NCI-H1694 treated with DMSO at 0.1 percent for 48 hours (cell line): ENCODE measurements around the gene UPP2.
A peak's percentile ranks its signal among the peaks of the same experiment; 100 is the strongest.

Source experiments
- DNase-seq: peaks from one replicate; lab custom pipeline; 2025; lab: John Stamatoyannopoulos, UW

Gene UPP2

GRCh38 chr2:158140201-158140600 is 38.5 kb downstream of the UPP2 start:
- no peak for DNase-seq

DNA sequence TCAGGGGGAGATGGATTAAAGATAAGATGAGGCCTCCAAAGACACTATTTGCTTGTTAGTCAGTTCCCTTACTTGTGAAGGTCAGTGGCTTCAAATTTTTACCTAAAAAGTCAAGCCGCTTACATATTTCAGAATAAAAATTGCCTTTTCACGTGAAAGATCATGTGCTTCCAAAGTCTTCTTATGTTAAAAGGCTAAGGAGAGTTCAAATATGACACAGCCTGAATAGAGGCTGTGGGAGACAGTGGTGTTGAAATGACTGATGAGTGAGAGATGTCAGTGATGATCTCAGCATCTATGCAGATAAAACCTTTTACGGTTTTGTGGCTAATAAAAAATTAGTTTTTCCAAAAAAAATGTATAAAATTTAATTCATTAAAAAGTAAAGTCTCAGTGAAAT is 40.5 kb downstream of the UPP2 start:
- DNase-seq = no peak

DNA sequence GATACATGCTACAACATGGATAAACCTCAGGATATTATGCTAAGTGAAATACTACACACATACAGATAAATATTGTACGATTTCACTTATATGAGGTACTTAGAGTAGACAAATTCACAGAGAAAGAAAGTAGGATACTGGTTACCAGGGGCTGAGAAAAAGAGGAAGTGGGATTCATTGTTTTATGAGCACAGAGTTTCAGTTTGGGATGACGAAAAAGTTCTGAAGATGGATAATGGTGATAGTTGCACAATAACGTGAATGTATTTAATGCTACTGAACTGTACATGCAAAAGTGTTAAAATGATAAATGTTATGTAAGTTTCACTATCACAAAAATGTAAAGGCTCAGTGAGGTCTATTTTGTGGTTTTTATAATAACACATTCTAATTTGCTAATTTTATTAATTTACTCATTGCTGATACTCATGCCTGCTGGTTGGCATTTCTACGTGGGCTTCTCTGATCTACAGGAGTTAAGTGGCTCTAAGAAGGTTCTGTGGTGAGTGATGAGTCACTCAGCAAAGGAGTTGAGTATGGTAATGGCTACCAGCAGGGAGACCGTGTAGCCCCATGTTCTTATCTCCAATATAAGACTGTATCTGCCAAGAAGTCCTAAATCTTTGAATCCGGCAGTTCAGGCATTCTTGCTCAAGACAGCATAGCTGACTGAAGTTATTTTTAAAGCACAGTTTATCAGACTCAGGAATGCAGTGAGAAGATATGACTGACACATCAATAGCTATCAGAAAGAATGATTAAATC is 41.1 kb downstream of the UPP2 start:
- no peak for DNase-seq

GRCh38 chr2:158143703-158144360 is 42.2 kb downstream of the UPP2 start:
- no peak for DNase-seq

- DNase-seq = no peak
Observed at GRCh38 chr2:158144914-158145625, 43.4 kb downstream of the UPP2 start.

GRCh38 chr2:158153270-158154015 is 51.8 kb downstream of the UPP2 start:
- no peak for DNase-seq

- no peak for DNase-seq
Observed at GRCh38 chr2:158154596-158154995, 52.9 kb downstream of the UPP2 start.

DNA sequence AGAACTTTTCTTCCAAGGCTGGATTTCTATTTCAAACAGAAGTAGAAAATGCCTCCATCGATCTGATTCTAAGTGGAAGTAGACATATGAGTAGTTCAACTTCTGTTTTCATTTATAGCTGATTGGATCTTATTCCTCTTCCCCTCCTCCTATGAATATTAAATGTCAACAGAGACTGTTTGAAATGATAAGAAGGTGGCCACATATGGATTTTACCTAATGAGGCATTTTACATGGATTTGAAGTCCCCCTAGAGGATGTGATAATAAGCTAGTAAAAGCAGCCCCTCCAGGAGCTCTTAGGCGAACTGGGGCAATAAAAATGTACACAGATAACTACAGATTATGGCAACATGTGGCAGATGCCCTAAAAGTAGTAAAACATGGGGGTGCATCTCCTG is 71.0 kb downstream of the UPP2 start:
- DNase-seq = no peak

DNA sequence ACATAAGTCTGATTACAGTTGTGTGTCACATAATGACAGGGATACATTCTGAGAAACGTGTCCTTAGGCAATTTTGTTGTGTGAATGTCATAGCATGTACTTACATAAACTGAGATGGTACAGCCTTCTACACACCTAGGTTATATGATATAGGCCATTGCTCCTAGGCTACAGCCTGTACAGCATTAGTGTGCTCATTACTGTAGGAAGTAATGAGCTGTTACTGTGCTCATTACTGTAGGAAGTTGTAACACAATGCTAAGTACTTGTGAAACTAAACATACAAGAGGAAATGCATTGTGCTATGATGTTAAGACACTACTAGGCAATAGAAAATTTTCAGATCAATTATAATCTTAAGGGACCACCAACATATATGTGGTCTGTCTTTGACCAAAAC is 72.8 kb downstream of the UPP2 start:
- DNase-seq = no peak

DNA sequence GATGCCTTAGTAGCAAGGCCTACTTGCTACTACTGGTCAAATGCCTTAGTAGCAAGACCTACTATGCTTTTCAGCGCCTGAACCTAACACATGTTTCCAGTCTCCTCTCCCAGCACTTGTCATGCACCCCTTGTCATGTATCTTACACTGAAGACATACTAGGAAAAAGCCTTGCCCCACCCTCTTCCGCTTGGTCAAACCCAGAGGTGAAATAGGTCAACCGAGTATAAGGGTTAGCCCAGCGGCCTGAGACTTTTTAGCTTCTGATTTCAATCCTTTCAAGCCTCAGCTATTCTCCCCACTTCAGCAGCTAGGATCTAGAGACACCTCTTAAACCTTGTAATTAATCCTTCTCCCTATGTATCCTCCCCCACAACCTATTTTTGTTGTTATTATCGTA is 73.3 kb downstream of the UPP2 start:
- no peak for DNase-seq

DNA sequence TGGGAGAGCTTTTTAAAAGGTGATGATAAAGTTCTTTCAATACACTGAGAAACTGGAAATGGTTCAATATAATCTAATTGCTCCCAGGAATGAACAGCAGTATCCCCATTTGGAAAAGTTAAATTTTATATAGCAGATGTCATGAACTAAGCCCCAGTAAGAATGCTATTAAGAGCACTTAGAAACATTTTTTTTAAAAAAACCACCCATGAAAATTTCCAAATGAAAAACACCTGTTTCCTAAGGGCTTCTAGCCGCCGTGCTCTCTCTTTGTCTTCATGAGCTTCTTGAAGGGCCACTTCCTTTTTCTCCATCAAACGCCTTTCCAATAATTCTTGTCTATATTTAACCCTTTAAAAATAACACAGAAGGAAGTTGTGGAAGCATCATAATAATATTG is 77.0 kb downstream of the UPP2 start:
- no peak for DNase-seq

- DNase-seq = peak; percentile 74
Observed at GRCh38 chr2:158179660-158180059, 78.0 kb downstream of the UPP2 start.

GRCh38 chr2:158181171-158181570 is 79.5 kb downstream of the UPP2 start:
- no peak for DNase-seq

- DNase-seq = no peak
Observed at GRCh38 chr2:158182676-158183295, 81.1 kb downstream of the UPP2 start.

- no peak for DNase-seq
Observed at GRCh38 chr2:158184001-158184400, 82.3 kb downstream of the UPP2 start.

- no peak for DNase-seq
Observed at GRCh38 chr2:158184556-158185343, 83.1 kb downstream of the UPP2 start.
